HG03442 (cell line): Measurements from ENCODE around the gene CHTOP.

Experiments used
- ATAC-seq: cut with Tn5 transposase; IDR thresholded peaks from one replicate; pipeline ENCODE4 v1.9.1; 2021; ENCODE audit warnings: mild to moderate bottlenecking, moderate library complexity; ENCODE audit not compliant: unreplicated experiment

Gene CHTOP

GRCh38 chr1:153683854-153684253, 50.0 kb downstream of the CHTOP start:
- ATAC-seq: no peak

- no peak for ATAC-seq
Observed at GRCh38 chr1:153684892-153685291, 51.0 kb downstream of the CHTOP start.

- ATAC-seq: no peak
Observed at GRCh38 chr1:153685544-153686340, 51.9 kb downstream of the CHTOP start.

GRCh38 chr1:153687346-153688125, 53.7 kb downstream of the CHTOP start:
- ATAC-seq: no peak

- ATAC-seq: no peak
Observed at GRCh38 chr1:153688276-153688675, 54.4 kb downstream of the CHTOP start.

GRCh38 chr1:153688736-153689328, 55.0 kb downstream of the CHTOP start:
- no peak for ATAC-seq

- ATAC-seq: no peak
Observed at GRCh38 chr1:153693466-153693865, 59.6 kb downstream of the CHTOP start.
